DOHH2 (cell line): ENCODE data around the gene NCF4.

ENCODE experiments used
- EZH2phosphoT487 ChIP-seq: fragments of 200-600 bp; sonication (generic); IDR thresholded peaks from 2 replicates; pipeline ENCODE4 v1.6.1; 2017; ENCODE audit warnings: borderline replicate concordance, mild to moderate bottlenecking, antibody characterized with exemption, low read length, moderate library complexity, mixed read lengths
- TF ChIP-seq, protein P1 (sequence below): fragments of 200-600 bp; sonication (generic); IDR thresholded peaks from one replicate; pipeline ENCODE4 v1.5.1; 2014; ENCODE audit warnings: antibody characterized with exemption, mild to moderate bottlenecking, low read depth, low read length; ENCODE audit not compliant: poor library complexity, severe bottlenecking

- no peak for TF ChIP-seq EZH2phosphoT487
- TF ChIP-seq, protein P1, sequence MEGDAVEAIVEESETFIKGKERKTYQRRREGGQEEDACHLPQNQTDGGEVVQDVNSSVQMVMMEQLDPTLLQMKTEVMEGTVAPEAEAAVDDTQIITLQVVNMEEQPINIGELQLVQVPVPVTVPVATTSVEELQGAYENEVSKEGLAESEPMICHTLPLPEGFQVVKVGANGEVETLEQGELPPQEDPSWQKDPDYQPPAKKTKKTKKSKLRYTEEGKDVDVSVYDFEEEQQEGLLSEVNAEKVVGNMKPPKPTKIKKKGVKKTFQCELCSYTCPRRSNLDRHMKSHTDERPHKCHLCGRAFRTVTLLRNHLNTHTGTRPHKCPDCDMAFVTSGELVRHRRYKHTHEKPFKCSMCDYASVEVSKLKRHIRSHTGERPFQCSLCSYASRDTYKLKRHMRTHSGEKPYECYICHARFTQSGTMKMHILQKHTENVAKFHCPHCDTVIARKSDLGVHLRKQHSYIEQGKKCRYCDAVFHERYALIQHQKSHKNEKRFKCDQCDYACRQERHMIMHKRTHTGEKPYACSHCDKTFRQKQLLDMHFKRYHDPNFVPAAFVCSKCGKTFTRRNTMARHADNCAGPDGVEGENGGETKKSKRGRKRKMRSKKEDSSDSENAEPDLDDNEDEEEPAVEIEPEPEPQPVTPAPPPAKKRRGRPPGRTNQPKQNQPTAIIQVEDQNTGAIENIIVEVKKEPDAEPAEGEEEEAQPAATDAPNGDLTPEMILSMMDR: no peak
These were observed 31.5 kb downstream of the NCF4 start for GRCh38 chr22:36892292-36892691.
